Measurements from ENCODE around the gene B9D1.

The B9D1 gene

DNA sequence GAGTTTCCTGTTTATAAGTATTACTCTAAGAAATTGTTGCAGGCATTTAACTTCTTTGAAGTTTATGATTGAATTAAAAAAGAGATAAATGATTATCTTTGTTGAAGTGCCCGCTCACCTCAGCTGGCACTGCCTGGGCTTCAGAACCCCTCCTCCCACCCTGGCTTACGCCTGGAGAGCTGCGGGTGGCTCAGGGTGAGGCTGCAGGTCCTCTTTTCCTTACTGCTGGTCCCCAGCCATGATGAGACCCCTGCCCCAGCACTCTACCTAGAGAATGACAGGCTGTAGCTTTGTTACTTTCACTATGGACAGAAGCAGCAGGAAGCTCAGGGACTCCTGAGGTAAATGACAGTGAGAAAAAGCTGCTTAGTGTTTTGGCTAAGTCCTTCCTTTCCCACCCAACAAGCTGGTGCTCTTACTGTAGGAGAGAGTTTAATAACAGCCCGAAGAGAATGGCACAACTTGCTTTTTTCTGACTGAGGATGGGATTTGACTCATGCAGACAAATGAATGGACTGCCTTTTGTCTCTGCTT lies 63.2 kb downstream of the B9D1 start:
- no peak for DNase-seq

DNA sequence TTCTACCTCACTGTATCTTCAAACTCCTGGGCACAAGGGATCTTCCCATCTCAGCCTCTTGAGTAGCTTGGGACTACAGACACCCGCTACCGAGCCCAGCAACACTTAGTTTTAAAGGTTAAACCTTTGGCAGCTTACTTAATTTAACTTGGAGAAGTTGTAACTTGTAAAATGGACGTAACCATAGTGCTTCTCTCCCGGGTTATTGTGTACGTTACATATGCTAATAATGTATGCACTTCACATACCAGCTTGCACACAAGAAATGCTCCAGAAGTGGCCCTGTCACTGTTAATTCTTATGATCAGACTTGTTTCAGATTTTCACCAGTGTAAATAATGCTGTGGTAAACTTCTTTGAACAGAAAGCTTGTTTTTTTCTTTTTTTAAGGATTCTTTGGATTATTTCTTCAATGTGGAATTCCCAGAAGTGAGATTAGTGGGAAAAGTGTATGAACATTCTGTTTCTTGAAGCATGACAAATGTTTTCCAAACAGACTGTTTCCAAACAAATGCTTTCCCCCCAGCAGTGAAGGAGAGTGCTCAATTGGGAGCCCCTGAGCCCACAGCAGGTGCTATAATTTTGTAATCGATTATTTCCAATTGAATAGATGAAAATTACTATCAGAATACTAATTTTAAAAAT lies 63.8 kb downstream of the B9D1 start:
- no peak for DNase-seq

- DNase-seq: no peak
These were observed 65.4 kb downstream of the B9D1 start for GRCh38 chr17:19296786-19297778.

- no peak for DNase-seq
These were observed 66.9 kb downstream of the B9D1 start for GRCh38 chr17:19295473-19296135.

GRCh38 chr17:19294443-19294842 lies 68.1 kb downstream of the B9D1 start:
- no peak for DNase-seq

Data from effector CD4-positive, alpha-beta T cell (primary cell).